CD4-positive, alpha-beta T cell treated with Interleukin-17A for 4 hours (primary cell): ENCODE data around the gene NME3.

ENCODE experiments used
- DNase-seq: peaks from one replicate; pipeline ENCODE4 v3.0.0-alpha.2; 2020; ENCODE audit warnings: mixed read lengths

Gene NME3

GRCh38 chr16:1768061-1768766, 3.1 kb downstream of the NME3 start:
- DNase-seq: no peak

DNA sequence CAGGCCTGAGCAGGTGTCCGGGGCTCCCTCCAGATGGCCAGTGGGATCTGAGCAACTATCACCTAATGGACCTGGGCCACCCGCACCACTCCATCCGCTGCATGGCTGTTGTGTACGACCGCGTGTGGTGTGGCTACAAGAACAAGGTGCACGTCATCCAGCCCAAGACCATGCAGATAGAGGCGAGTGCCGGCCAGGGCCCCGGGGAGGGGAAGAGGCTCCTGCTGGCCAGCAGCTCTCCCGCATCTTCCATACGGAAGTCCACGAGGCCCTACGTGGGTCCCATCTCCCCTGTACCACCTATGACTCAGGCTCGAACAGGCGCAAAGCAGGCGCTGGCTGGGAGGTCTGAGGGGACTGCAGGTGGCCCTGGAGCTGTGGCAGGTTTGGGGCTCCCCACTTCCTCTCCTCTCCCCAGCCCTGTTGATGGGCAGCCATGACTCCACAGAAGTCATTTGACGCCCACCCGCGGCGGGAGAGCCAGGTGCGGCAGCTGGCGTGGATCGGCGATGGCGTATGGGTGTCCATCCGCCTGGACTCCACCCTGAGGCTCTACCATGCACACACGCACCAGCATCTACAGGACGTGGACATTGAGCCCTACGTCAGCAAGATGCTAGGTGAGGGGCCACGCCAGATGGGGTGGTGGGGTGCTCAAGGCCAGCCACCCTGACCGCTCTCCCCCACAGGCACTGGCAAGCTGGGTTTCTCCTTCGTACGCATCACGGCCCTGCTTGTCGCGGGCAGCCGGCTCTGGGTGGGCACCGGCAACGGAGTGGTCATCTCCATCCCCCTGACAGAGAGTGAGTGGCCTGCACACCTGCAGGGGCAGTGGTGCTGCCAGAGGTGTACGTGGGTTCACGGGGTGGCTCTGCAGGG, 4.0 kb downstream of the NME3 start:
- DNase-seq: no peak

DNA sequence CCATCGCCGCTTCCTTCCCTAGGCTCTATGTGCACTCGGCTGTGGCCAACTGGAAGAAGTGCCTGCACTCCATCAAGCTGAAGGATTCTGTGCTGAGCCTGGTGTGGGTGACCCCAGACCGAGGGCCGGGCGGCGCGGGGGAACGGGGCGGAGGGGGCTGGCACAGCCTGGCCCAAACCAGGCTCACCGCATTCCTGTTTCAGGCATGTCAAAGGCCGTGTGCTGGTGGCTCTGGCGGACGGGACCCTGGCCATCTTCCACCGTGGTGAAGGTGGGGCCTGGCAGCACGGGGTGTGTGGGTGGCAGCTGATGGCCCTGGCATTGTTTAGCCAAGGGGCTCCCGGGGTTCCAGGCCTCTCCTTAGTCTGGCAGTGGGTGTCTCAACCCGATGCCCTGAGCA, 4.6 kb downstream of the NME3 start:
- no peak for DNase-seq

DNA sequence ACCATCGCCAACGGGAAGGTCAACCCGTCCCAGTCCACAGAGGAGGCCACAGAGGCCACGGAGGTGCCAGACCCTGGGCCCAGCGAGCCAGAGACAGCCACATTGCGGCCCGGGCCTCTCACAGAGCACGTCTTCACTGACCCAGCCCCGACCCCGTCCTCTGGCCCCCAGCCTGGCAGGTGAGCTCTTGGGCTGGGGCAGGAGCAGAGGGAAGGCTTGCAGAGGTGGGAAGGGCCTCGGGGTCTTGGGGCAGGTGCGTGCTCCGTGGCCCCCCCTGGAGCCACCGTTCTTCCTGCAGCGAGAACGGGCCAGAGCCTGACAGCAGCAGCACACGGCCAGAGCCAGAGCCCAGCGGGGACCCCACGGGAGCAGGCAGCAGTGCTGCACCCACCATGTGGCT, 5.1 kb downstream of the NME3 start:
- DNase-seq: no peak

DNA sequence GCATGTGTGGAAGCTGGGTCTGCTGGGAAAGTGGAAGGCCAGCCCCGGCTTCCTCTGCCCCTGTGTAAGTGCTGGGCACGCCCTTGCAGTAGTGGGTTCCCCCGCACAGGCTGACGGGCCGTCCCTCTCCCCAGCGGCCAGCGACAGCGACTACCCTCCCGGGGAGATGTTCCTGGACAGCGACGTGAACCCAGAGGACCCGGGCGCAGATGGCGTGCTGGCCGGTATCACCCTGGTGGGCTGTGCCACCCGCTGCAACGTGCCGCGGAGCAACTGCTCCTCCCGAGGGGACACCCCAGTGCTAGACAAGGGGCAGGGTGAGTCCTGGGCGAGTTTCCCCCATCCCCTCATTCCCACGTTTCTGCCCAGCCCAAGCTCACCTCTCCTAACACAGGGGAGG, 5.5 kb downstream of the NME3 start:
- DNase-seq: no peak

DNA sequence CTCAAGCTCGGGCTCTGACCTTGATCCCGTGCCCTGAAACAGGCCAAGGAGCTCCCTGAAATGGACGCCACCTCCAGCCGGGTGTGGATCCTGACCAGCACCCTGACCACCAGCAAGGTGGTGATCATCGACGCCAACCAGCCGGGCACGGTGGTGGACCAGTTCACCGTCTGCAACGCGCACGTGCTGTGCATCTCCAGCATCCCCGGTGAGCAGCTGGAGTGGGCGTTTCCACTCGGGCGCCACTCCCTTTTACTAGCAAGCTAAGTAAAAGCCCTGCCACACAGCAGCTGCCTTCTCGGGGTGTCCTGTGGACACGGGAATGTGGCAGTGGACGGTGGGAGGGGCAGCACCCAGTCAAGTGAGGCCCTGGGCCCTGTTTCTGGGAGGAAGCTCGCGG, 6.4 kb downstream of the NME3 start:
- no peak for DNase-seq

DNA sequence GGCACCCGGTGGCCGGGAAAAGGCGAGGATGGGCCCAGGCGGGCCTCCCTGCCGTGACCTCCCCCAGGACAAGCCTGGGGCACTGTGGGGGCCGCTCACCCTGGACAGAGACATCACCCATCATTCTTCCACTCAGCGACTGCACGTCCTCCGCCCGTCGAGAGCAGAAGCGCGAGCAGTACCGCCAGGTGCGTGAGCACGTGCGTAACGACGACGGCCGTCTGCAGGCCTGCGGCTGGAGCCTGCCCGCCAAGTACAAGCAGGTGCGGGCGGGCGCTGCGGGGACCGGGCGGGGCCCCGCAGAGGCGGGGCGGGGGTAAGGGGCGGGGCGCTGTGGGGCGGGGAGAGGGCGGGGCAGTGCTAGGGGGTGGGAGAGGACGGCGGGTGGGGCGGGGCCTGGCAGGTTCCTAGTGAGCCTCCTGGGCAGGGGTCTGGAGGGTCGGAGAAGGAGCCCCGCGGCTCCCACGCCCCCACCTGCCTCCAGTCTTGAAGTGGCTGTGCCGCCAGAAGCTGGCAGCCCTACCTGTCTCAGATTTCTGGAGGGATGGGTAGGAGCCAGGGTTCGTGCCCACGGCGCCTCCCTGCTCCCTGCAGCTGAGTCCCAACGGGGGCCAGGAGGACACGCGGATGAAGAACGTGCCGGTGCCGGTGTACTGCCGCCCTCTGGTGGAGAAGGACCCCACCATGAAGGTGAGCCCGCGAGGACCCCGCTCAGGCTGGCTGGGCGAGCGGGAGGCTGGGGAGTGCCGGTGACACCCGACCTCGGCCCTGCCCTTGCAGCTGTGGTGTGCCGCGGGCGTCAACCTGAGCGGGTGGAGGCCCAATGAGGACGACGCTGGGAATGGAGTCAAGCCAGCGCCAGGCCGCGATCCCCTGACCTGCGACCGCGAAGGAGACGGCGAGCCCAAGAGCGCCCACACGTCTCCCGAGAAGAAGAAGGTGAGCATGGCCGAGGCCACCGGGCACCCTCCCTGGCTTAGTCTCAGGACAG, 7.5 kb downstream of the NME3 start:
- no peak for DNase-seq

DNA sequence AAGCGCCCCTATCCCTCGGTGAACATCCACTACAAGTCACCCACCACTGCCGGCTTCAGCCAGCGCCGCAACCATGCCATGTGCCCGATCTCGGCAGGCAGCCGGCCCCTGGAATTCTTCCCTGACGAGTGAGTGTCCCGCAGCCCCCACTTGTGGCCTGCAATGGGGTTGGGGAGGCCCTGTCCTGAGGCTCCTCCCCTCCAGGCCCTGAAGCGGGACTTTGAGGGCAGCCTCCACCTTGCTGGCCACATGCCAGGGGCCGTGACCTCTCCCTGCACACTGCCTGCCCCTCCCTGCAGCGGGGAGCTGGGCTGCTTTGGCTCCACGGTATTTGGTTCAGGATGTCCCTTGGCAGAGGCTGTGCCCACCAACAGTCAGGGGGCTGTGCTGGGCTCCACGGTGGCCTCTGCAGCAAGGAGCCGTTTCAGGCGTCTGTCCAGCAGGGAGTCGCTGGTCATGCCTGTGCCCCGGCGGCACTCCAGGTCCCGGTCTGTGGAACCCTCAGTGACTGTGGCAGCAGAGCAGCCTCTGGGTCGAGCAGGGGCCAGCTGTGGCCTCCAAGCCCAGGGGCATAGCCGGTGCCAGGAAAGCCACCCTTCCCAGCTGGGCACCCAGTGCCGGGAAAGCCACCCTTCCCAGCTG, 8.3 kb downstream of the NME3 start:
- no peak for DNase-seq

GRCh38 chr16:1762196-1762878, 9.0 kb downstream of the NME3 start:
- no peak for DNase-seq

DNA sequence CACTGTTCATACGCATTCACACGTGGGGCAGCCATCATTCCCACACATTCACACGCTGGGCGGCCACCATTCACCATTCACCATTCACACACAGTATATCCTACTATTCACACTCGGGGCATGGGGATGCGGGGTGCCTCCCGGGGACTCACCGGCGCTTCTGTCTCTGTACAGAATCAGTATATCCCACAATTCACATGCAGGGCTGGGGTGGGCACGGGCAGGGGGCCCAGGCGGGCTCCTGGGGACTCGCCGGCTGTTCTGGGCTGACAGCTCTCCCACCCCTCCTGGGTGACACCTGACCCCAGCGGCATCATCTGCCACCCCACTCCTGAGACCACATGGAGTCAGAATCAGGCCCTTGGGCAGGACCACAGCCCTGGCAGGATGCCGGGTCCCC, 9.6 kb downstream of the NME3 start:
- DNase-seq: no peak

GRCh38 chr16:1760911-1761310, 10.4 kb downstream of the NME3 start:
- no peak for DNase-seq

DNA sequence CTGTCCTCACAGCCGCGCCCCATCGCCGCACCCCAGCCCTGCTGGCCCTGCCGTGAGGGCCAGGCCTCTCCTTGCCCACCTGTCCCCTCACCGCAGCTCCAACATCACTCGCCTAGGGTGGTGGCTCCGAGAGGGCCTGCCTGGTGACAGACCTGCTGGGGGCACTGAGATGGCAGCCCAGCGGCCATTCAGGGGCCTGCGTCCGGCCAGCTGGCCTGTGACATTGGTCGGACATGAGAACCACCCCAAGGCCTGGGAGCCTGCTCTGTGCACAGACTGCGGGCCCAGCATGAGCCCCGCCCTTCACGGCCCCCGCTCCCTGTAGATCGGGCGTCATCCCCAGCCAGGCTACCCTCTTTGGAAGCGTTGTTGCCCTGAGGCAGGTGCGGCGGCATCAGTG, 11.8 kb downstream of the NME3 start:
- DNase-seq: no peak

DNA sequence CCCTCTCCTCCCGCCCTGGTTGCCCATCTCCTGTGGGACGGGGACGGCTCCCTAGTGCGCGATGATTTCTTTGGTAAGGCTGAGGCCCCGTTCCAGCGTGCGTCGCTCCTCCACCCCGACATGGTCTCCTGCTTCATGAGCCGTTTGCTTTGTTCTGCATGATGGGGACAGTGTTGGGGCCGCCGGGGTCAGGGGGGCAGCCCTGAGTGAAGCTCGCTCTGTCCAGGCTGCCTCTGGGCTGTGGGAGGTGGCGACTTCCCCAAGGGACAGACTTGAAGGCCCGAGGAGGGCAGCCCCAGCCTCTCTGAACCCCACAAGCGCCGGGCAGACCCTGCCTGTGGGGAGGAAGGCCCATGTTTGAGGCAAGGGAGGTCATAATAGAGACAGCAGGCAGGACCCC, 12.4 kb downstream of the NME3 start:
- DNase-seq: no peak

GRCh38 chr16:1757714-1758461, 13.5 kb downstream of the NME3 start:
- DNase-seq: no peak

DNA sequence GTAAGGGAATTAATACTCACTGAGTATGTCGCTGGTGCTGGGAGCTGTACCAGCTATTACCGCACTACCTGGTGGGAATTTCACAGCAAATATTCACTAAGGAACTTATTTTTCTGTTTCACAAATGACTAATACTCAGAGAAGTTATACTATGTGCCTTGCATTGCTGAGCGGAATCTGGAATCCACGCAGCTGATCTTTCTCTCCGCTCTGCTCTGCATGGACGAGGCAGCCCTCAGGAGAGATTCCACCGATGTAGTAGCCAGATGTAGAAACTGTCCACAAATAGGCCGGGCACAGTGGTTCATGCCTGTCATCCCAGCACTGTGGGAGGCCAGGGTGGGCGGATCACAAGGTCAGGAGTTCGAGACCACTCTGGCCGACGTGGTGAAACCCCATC, 17.1 kb downstream of the NME3 start:
- DNase-seq: no peak

DNA sequence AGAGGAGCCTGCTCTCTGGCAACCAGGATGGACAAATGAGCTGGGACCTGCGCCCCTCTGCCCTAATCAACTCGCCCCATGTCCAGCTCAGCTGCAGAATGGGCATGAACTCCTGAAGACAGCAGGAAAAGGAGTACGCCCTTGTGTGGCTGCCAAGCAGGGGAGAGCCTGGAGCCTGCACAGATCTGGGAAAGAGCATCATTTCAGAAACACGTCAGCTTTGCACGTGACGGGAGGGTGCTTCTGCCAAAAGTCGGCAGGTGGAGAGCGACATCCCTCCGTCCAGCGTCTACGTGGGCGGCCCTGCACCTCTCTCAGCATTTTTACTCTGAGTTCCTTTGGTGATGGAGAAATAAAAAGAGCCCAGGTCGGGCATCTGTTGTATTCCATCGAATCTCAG, 18.5 kb downstream of the NME3 start:
- no peak for DNase-seq

GRCh38 chr16:1751946-1752345, 19.4 kb downstream of the NME3 start:
- DNase-seq: no peak

GRCh38 chr16:1749152-1750117, 21.9 kb downstream of the NME3 start:
- DNase-seq: no peak

- DNase-seq: no peak
Measured at GRCh38 chr16:1747934-1748333, 23.4 kb downstream of the NME3 start.

DNA sequence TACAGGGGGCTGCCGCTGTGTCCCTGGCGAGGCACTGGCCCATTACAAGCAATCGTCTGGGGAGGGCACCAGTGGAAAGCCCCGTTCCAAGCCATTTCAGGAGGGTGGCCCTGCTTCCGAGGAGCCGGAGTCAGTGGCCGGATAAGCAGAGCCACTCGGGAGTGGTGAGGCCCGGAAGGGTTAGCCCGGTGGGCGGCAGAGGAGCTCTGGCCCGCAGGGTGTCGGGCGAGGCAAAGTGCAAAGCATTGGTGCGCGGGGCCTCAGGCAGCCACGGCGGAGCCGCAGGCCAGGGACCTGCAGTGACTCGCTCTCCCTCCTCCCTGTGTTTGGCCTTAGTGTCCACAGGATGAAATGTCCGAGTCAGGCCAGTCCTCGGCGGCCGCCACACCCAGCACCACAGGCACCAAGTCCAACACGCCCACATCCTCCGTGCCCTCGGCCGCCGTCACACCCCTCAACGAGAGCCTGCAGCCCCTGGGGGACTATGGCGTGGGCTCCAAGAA, 24.6 kb downstream of the NME3 start:
- no peak for DNase-seq
